Measurements from ENCODE around the gene TBX15.

The TBX15 gene

DNA sequence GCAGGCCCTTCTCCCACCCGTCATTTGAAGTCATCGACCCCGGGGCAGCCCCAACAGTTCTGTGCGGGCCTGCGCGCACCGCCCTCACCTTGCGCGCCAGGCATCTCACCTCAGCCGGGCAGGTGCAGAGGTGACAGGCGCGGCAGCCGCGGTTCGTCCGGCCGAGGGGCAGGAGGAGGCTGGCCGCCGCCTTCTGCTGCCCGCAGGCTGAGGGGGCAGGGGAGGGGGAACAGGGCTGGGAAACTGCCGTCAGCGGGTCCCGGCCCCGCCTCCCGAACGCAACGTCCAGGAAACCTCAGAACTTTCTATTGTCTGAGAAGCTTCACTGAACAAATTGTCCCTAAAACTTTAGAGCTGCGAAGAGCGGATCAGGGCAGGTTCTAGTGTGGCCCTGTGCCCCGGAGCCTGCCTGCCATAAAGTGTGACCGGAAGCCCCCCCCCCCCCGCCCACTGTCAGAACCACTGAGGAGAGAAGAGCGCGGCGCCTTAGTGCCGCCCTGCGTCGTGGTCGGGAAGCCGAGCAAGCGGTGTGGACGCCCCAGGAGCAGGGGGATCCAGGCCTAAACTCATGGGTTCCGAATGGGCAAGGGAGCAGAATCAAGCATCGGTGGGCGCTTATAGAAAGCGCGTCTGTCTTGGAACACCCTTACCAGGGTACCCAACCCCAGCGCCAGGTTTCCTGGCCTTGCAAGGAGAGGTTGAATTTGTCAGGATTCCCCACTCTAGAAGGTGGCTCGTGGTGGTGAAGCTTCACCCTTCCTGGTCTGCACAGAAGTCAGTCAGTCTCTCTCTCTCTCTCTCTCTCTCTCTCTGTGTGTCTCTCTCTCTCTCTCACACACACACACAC, 13.3 kb upstream of the TBX15 start:
- DNase-seq, result no peak

DNA sequence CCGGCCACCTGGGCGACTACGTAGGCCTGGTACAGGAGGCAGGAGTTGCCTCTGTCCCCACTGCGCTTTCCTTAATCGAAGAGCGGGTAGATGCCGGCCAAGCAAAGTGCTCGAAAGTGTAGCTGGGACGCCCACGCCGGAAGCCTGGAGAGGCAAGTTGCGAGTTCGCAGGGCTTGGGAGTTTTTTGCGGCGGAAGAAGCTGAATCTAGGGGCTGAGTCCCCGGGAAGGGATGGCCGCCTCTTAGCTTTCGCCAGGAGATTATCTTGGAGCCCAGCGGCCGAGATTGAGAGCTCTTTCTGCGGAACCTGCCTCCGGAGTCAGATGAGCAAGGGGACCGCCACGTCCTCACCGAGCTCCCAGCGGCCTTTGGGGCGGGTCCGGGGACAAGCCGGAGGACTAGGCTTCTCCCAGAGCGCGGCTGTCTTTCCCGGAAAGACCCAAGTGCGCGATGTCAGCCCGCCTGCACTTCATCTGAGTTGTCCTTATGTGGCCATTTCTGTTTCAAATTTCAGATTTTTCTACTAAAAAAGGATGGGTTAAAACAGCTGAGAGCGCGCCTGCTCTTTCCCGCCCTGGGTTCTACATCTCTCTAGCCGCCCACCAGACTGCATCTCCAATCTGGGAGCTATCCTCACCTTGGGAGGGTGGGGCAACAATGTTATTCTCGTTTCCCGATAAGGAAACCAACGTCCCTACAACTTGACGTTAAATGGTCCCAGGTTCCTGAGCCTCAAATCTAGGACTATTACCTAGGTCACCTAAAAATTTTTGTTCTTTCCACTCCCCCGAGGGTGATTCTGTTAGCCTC, 12.4 kb upstream of the TBX15 start:
- no peak for DNase-seq

DNA sequence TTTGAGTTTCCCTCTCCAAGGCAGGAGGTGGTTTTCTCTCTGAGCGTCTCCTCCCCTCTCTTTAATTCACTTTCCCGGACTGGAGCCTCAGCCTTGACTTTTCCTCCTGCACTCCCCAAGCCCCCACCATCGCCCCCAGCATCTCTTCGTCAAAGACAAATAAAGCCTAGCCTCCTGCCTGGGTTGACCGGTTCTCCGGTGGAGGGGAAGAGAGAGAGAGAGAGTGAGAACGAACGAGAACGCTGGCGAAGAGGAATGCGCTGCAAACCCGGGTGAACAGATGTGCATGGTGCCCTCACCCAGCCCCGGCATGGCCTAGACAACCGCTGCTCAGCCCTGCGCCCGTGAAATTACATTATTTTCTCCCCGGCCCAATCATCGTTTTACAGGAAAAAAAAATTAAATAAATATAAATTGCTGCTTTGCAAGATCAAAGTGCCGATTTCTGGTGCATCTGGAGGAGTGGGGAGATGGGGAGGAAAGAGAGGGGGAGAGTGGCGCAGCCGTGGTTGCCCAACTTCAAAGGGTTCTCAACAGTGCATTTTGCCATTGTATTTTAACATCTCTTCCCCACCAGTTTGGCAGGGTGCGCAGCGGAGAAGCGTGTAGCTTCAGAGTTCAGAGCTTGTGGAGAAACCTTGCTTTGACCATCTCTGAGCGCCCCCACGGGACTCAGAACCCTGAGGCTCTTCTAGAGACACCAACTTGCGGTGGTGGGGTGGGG, 11.4 kb upstream of the TBX15 start:
- DNase-seq, result no peak

DNA sequence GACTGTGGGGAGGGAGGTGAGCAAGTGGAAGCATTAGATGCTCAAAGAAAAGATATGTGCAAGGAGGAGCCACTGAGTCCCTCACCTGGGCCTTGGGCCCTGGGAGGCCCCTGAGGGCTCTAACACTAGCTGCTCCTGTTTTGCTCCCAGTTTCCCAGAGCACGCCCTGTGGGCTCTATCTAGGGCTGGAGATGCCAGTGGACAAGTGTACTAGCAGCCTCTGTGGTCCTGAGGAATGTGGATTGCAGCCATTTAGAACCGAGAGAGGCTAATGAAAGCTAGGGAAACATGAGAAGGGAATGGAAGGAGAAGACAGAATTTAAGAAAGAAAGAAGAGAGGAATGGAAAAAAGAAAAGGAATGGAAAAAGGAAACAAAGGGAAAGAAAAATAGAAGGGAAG, 10.0 kb upstream of the TBX15 start:
- DNase-seq, result no peak

DNA sequence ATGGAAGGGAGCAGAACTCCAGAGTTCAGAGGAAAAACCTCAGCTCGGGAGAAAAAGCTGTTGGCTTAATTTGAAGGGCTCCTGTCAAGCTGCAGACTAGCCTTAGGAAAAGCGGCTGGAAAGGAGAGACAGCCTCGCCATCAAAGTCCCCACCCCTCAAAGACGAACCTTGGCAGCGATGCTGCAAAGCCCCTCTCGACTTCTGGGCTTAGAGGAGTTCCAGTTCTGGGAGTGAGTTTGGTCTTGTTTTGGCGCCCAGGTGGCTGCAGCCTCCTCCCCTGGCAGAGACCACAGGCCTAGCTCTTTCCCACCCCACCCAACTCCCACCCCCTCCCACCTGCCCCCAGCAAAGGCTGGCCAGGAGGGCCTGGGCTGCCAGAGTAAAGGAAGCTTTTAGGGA, 9.1 kb upstream of the TBX15 start:
- DNase-seq, result no peak

DNA sequence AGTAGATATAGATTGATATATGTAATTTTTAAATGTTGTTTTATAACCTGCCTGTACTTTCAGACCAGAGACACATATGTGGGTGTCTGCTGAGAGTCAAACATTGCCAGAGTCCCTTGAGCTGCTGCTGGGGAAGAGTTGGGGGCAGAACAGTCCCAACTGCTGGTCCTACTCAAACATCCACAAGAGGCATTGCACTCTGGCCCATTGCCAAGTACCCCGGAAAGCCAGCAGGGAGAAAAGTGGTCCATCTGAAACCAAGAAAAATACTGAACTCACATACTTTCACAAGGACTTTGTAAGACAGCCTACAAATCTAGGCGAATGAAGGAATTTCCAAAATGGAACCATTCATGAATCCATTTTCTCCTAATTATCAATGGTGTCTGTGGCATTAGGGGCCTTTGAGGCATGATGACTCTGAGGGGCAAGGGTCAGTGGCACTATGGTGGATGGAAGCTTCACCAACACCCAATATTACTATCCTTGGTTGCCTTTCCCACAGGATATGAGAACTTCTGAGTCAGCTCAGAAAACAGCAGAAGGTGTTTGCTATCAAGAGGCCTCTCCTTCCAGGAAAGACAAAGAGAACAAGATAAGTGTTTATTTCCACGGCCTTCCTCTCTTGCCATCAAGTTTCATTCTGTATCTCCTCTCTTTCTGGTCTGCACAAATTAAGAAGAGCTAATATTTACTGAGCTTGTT, 7.3 kb upstream of the TBX15 start:
- no peak for DNase-seq

DNA sequence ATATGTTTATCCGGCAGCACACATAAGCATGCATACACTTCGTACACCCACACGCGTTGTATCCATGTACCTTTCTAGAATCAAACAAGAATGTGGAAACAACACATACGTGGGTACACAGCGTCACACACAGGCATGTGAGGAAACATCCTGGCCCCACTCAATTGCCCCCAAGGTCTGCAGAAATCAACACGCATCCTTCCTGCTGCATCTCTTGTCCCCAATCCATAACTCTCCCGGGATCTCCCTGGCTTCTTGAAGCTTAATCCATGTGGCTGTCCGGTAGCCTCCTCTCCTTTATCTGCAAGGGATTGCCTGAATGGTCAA, 5.5 kb upstream of the TBX15 start:
- DNase-seq, result no peak

DNA sequence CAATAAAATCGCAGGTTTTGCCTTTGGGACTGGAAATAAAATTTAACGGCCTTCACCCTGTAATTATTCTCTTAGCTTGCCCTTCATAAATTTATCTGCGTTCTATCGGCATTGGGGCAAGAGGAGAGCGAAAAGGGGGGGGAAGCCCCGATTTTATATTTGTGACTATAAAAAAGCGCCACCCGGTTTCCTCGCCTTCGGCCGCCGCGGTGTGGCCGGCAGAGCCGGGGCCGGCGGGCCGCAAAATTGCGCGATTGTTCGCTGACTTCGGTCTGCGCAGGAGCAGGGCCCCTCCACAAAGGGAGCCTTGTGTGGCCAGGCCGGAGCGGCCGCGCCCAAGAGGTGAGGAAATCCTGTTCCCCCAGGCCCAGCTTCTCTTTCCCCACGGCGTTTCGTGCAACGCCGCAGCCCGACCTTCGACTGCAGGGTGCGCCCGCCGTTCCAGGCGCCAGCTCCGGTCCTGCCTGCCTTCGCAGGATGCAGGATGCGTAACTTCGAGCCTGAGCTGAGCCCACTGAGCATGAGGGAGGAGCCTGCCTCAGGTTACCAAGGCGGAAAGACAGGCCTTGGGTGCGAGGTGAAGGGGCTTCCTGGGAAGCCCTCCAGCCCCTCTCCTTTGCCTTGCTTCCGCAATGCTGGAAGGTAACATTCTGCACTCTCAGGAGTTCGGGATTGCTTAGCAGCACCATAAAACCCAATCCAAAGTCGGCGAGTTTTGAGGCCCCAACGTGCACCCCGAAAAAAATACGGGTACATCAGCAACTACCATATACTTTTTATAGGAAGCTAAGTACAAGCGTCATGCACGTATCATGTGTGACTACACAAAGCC, 4.9 kb upstream of the TBX15 start:
- no peak for DNase-seq

DNA sequence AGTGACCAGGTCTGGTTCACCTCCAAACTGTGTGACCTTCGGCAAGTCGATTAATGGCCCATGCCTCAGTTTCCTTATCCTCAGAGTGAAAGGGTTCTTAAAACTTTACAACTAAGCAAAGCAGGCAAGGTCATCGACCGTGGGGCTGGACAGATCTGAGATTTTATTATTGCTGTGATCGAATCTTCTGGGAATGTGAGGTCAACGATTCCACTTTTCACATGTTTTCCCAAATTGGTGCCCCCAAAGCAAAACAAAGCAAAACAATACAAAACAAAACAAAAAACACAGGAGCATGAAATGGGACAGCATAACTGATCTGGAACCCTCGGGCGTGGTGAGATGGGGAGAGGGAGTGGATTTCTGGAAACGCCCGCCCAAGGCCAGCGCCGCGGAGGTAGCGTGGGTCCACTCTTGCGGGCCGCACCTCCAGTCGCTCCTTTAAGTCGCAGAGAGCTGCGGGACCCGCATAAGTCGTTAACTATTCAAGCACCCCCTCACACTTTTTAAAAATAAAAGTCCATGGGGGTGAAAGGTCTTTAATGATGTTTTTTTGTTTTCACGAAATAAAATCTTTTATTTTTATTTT, 4.2 kb upstream of the TBX15 start:
- DNase-seq, result no peak

DNA sequence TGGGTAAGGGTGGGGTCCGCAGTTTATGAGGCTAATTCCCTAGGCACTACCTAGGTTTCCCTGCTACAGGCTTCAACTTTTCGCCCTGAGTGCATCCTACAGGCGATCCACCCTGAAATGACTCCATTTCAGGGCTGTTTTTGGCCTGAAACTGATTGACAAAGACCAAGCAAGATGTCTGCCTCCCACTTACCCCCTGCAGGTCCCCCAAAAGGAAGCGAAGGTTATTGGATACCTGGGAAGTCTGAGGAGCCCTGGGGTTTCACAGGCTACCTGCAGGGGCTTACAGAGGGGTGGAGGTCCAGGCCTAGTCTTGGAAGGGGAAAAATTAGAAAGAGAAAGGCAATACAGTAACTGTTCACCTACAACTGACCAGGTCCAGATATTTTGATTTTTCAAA, 3.3 kb upstream of the TBX15 start:
- no peak for DNase-seq

DNA sequence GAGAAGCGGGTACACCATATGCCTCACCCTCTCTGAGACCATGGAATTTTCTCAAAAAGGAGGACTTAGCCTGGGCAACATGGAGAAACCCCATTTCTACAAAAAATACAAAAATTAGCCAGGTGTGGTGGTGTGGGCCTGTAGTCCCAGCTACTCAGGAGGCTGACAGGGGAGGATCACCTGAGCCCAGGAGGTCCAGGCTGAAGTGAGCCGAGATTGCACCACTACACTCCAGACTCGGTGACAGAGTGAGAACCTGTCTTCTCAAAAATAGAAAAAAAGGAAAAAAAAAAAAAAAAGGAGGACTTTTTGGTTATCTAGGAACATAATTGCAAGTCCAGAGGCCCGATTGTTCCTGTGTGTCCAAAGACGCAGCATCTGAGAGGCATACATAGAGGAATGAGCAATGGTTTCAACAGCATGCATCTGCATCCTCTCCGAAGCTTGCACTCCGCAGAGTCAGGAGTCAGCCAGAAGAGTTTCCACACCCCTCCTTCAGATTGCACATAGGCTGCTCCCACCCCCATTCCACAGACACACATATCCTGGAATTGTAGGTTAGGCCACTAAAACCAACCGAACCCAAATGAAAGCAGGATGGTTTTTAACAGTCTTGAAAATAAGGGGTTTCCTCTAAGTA, 2.5 kb upstream of the TBX15 start:
- DNase-seq, result no peak

DNA sequence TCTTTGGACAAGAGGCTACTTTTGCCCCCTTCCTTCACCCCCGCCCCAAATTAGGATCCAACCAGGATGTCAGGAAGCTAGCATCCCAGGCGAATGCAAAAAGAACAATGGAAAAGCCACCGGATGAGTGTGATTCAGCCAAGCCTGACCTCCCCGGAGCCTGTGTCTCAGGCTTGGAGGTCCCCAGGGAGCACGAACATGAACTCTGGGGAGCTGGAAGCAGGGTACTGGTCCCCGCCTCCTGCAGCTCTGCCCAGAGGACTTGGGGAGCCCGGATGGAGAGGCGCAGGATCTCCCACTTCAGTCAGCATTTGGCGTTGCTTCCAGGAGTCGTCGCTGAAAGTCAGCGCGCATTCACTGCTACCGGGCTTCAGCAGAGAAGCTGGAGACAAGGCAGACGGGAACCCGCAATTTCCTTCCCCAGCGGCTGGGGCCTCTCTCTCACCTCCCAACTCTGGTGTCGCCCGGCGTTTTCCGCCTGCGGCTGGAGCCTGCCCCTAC, 1.8 kb upstream of the TBX15 start:
- no peak for DNase-seq

DNA sequence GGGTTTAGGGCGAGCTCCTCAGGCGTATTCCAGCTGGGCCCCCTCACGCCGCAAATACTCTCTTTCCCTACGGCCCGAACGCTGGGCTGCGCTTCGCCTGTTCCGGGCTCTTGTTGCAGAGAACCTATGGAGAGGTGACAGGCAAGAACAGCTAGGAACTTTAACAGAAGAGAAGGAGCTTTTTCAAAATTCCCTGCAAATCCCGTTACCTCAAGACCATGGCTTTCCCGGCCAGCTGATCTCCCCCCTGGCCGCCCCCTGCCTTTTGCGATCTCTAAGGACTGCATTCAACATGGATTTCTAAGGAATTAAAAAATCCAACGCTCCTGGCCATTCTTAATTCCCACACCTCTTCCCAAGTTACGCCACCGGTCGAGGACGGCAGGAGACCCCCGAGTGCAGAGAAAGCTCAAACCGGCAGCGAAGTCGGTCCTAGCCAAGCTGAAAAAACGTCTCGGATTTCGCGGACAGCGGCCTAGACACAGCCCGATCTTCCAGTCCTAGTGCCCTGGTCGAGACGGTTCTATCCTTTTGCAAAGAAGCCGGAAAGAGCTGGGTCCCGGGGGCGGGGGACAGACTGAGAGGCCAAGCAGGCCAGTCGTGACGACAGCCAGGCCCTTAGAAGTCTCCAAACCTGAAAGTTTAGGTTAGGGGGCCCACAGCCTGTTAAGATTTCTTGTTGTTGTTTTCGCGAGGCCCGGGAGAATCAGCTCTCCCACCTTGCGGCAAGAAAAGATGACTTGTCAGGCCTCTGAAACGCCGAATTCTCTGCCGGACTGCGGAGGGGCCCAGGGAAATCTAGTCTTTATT, 1.1 kb upstream of the TBX15 start:
- no peak for DNase-seq

DNA sequence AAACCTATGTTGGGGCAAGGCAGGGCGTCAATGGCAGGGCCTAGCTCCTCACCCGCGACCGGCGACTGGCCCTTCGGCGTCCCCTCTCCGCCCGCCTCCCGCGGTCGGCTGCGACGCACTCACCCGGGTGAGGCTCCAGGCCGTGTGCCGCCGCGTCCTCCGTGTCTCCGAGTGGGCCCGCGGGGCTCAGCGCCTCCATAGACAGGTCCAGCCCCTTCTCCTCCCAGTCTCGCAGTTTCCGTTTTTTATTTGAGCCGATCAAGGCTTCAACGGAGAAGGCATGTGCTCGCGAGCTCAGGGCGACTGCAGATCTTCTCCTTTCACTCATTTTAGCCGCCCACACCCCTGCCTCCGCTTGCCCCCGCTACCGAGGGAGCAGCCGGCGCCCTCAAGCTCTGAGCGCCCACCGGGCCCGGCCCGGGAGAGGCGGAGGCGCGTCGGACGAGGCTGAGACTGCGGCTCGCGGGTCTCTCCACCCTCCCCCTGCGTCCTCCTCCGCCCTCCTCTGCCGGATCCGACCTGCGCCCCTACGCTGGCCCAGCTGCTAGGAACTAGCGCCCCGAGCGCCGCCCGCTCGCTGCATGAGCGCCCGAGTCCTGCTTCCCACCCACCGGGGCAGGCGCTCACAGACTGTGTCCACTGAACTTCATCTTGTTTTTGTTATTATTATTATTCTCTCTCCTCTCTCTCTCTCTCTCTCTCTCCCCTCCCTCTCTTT, 516 bp downstream of the TBX15 start:
- DNase-seq, result no peak

DNA sequence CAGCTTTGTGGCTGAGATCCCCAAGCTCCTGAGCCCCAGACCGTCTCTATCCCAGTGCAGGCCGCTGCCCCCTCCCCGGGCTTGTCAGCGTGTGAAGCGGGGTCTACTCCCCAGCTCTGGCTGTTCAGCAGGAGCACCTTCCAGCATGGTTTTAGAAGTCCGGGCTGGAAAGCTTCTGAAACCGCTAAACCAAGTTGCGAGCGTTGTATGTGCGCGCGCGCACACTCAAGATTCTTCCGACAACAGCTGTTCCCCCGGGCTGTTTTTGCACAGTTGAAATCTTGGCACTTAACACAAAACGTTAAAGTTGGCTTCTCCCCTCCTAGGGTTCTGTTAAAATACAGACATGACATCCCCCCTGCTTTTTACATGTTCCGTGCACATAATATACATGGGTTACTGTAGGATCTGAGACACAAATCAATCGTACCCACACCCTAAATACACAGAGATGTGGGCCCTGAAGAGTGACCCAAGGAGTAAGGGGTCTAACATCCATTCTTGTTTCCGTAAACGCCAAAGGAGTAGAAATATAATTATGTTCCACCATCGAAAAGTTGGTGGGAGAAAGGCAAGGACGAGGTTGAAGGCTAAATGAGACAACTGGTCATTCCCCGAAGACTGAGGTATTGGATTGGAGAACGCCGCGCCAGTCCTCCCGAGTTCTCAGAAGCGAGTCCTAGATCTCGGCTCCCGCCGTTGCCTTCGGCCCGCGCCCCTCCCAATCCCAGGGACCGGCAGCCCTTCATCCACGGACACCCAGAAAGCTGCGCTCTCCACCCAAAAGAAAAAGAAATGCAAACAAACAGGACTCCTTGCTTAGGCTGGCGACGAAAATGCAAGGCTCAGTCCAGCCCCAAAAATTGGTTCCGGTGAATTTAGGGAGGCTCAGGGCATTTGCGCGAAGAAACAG, 1.3 kb downstream of the TBX15 start:
- DNase-seq, result no peak

DNA sequence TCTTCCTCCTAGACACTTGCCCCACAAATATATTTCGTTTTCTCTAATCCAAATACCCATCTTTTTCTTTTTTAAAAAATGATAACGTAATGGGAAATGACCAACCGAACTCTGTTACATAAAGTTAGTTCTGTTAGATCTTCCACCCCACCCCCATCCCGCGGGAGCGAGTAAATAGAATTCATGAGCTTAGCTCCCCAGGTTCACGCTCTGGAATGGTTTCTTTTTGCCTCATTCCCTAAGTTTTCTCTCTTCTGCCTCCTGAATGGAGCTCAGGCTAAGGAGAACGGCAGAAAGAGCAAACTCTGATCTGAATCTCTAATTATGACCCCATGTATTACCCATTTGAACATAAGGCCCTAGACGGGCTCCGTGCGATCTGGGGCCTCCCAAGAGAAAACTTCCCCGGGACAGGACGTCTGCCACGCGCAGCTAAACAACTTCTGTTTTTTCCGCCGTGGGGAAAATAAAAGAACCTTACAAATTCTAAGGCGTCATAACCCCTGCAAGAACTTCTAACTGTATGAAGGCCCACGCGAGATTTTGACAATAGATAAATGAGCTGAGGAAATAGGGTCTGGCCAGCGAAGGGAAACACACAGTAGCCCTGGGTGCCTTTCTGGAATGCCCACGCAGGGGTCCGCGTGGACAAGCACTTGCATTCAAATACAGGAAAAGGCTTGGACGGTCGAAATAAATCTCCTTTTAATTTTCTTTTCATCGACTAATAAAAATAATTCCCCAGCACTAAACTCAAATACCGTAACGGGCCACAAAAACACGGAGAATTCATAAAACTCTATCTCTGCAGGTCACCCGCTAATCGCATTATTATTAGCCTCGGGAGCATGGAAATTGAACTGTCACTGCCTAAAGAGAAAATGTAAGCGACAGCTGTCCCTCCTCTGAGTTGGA, 2.2 kb downstream of the TBX15 start:
- DNase-seq, result no peak

All from NCI-H774 (cell line).